ENCODE measurements around the gene TTC3. TPM values are rescaled to one million over a fixed set of nuclear protein-coding genes. Genes with fewer than 3 reads are reported as not detected.

Gene TTC3
- total and polyA plus RNA-seq, 9 of the 15 experiments (the other 6 are each of a cell fraction or from before 2014, with no cell fraction given): 17.5 to 92.0 (median 59.5) TPM

DNA sequence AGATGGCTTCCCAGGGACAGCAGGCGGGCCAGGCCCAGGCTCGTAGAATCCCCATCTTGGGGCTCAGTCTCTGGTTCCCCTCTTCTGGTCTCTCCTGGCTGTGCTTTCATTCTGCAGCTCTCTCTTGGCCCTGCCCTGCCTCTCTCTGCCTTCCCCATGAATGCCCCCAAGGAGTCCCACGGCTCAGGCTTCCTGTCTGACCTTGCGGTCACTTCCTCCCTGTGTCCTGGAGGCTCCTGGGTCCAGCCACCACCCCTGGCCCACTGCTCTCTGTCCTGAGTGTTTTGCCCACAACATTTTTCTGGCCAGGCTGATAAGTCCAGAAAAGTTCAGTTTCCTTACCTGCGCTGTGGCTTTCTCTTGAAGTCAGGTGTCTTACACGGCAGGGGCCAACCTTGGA, 29.2 kb upstream of the TTC3 start:
- no peaks in the 10 kb centered on the region for H4K20me1 ChIP-seq (replicated peaks; ENCODE audit: control insufficient read depth, insufficient read depth, low read length)
- intact Hi-C loops (cut with micrococcal nuclease) (no loop called here), in situ Hi-C loops (cut with MboI) (no loop called here)
- TF ChIP-seq ZBED1 (IDR thresholded peaks at IDR 0.05) (no peak), SPI1 (IDR thresholded peaks at IDR 0.05; ENCODE audit: borderline replicate concordance, low read depth, low read length) (peak; percentile 20; the same call in 1 of the 2 replicates)
- FAIRE-seq: no peak
- ATAC-seq: peak; percentile 23
- DNase-seq (ENCODE audit: extremely low read depth in 1 of 4, low spot score in 3 of 4): no peak
- H2AFZ ChIP-seq (ENCODE audit: low read depth, low read length): peak overlapping the region; percentile 28; the same call in 1 of the 2 replicates
- ChIA-PET CTCF (ENCODE audit: low intra/inter-chr PET ratio) (no interaction called here), POLR2A (no interaction called here)
- WGBS (ENCODE audit: insufficient coverage, low coverage, missing lambda C conversion rate): 59% methylated on average over 6 of the region's 6 CpGs
- no peak overlapping the region for H3K4me2 ChIP-seq (ENCODE audit: insufficient read depth, low read length)
- H3K27ac ChIP-seq (ENCODE audit: extremely low read depth, low read depth, low read length): no peak overlapping the region
- peaks cover 0 to 12% of the 10 kb centered on the region in 2 experiments; a peak in 1 of 5 replicates for H3K4me1 ChIP-seq (replicated peaks in 1 of 2; ENCODE audit: control insufficient read depth in 2 of 2, insufficient read depth in 2 of 2, low read length in 2 of 2)
- no peaks in the 10 kb centered on the region for H3K79me2 ChIP-seq (ENCODE audit: control insufficient read depth, insufficient read depth, low read length)
- H3K9me3 ChIP-seq (replicated peaks; ENCODE audit: control insufficient read depth, insufficient read depth, low read depth, low read length): no peaks in the 10 kb centered on the region
- BruUV-seq (replicated peaks): no TSS peak
- H3K9me1 ChIP-seq (ENCODE audit: control insufficient read depth, insufficient read depth, low read length): no peaks in the 10 kb centered on the region
- peak overlapping the region in 1 of 2 experiments; percentile 74; a peak in 2 of 4 replicates for H3K9ac ChIP-seq (ENCODE audit: insufficient read depth in 1 of 2, low read depth in 2 of 2, low read length in 2 of 2)
- H3K36me3 ChIP-seq (ENCODE audit: control insufficient read depth, insufficient read depth, low read length): no peaks in the 10 kb centered on the region
- H3K27me3 ChIP-seq (ENCODE audit: control insufficient read depth in 2 of 2, insufficient read depth in 2 of 2, low read length in 2 of 2): no peaks in the 10 kb centered on the region
- H3K4me3 ChIP-seq: no peak overlapping the region

DNA sequence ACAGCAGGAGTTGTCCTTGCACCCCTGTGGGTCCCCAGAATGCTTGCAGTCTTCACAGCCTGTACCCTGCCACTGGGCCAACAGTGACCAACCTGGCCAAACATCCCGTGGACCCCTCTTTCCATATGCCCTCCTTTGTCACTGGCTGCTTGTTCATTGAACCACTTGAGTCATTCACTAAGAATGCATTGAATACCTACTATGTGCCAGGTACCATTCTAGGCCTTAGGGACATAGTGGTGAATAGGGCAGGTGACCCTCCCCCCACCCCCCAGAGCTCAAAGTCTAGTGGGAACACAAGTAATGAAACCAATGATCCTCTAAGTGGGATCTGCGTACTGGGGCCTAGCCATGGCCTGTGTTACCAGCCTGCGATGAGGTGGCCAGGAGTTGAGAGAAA, 28.4 kb upstream of the TTC3 start:
- Histone ChIP-seq H3K27ac (ENCODE audit: extremely low read depth, low read depth, low read length) (no peak overlapping the region), H3K9me3 (replicated peaks; ENCODE audit: control insufficient read depth, insufficient read depth, low read depth, low read length) (no peaks in the 10 kb centered on the region), H3K27me3 (ENCODE audit: control insufficient read depth in 2 of 2, insufficient read depth in 2 of 2, low read length in 2 of 2) (no peaks in the 10 kb centered on the region), H3K4me1 (replicated peaks in 1 of 2; ENCODE audit: control insufficient read depth in 2 of 2, insufficient read depth in 2 of 2, low read length in 2 of 2) (peaks cover 0 to 12% of the 10 kb centered on the region in 2 experiments; a peak in 2 of 5 replicates), H2AFZ (ENCODE audit: low read depth, low read length) (no peak overlapping the region), H3K9ac (ENCODE audit: insufficient read depth in 1 of 2, low read depth in 2 of 2, low read length in 2 of 2) (no peak overlapping the region), H3K36me3 (ENCODE audit: control insufficient read depth, insufficient read depth, low read length) (no peaks in the 10 kb centered on the region), H3K79me2 (ENCODE audit: control insufficient read depth, insufficient read depth, low read length) (no peaks in the 10 kb centered on the region), H3K4me3 (no peak overlapping the region), H3K4me2 (ENCODE audit: insufficient read depth, low read length) (no peak overlapping the region), H4K20me1 (replicated peaks; ENCODE audit: control insufficient read depth, insufficient read depth, low read length) (no peaks in the 10 kb centered on the region), H3K9me1 (ENCODE audit: control insufficient read depth, insufficient read depth, low read length) (no peaks in the 10 kb centered on the region)
- ChIA-PET POLR2A (no interaction called here), CTCF (ENCODE audit: low intra/inter-chr PET ratio) (no interaction called here)
- in situ Hi-C loops (cut with MboI) (no loop called here), intact Hi-C loops (cut with micrococcal nuclease) (no loop called here)
- DNase-seq (ENCODE audit: extremely low read depth in 1 of 4, low spot score in 3 of 4): no peak
- no peak for FAIRE-seq
- no peak for ATAC-seq
- 71% methylated on average over 3 of the region's 3 CpGs for WGBS (ENCODE audit: insufficient coverage, low coverage, missing lambda C conversion rate)
- TF ChIP-seq POLR3G (IDR thresholded peaks at IDR 0.05; ENCODE audit: extremely low read depth, insufficient read length, insufficient replicate concordance) (no peak), ZKSCAN1 (IDR thresholded peaks at IDR 0.05; ENCODE audit: low read depth, low read length) (peak; percentile 83)
- BruUV-seq (replicated peaks): no TSS peak
